AG08395 (cell line): ENCODE measurements around the gene TPPP2.

Experiments used
- DNase-seq: peaks from one replicate; pipeline ENCODE4 v3.0.0; 2012; ENCODE audit warnings: mixed read lengths, low spot score

TPPP2 gene

GRCh38 chr14:21077672-21078071 is 47.7 kb downstream of the TPPP2 start:
- no peak for DNase-seq

DNA sequence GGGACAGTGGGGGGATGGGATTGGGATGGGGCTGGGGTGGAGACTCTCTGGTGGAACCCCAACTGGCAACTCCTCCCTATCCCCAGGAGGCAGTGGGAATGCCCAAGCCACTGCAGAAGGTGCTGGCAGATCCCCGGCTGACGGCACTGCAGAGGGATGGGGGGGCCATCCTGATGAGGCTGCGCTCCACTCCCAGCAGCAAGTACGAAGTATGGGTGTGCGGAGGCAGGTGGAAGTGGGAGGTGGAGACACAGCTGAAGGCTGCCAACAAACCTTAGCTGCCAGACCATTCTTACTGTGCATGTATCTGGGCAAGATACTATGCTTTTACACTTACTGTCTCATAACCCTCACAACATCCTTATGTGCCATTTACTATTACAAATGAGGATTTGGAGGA is 48.3 kb downstream of the TPPP2 start:
- DNase-seq = no peak

DNA sequence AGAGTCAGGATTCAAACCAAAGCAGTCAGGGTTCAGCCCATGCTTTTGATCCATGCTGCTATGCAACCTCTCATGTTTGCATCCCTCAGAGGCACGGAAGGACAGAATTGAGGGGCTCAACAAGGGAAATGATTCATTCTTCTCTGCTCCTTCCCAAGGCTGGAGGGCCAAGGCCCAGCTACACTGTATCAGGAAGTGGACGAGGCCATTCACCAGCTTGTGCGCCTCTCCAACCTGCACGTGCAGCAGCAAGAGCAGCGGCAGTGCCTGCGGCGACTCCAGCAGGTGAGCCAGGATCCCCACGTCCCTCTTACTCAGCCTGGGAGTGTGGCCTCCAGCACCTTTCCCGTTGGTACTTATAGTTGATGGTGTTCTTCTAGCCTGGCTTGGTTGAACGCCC is 48.7 kb downstream of the TPPP2 start:
- DNase-seq = no peak

DNA sequence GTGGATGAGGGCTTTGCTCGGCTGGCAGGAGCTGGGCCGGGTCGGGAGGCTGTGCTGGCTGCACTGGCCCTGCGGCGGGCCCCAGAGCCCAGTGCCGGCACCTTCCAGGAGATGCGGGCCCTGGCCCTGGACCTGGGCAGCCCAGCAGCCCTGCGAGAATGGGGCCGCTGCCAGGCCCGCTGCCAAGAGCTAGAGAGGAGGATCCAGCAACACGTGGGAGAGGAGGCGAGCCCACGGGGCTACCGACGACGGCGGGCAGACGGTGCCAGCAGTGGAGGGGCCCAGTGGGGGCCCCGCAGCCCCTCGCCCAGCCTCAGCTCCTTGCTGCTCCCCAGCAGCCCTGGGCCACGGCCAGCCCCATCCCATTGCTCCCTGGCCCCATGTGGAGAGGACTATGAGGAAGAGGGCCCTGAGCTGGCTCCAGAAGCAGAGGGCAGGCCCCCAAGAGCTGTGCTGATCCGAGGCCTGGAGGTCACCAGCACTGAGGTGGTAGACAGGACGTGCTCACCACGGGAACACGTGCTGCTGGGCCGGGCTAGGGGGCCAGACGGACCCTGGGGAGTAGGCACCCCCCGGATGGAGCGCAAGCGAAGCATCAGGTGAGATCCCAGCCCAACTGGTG is 51.6 kb downstream of the TPPP2 start:
- no peak for DNase-seq
